Suprapubic skin (tissue), 4 donors: Measurements from ENCODE around the gene MAP3K1.

ENCODE experiments used
- EP300 ChIP-seq: sonication (generic); formaldehyde crosslinking; IDR thresholded peaks from one replicate; pipeline ENCODE4 v1.6.1; 2017; ENCODE audit warnings: antibody characterized with exemption
- POLR2A ChIP-seq, 2 donors: fragments of 450-650 bp; IDR thresholded peaks; one replicate each; pipeline ENCODE4 v1.6.1; 2017; ENCODE audit warnings: antibody characterized with exemption in 2 of 2, mild to moderate bottlenecking in 2 of 2, moderate library complexity in 2 of 2
- POLR2AphosphoS5 ChIP-seq, 3 donors: sonication (generic); formaldehyde crosslinking; IDR thresholded peaks; one replicate each; pipeline ENCODE4 v1.6.1; 2017; ENCODE audit warnings: antibody characterized with exemption in 3 of 3
- TF ChIP-seq, protein P1 (sequence below), 2 donors: fragments of 200-600 bp in 1 of 2; fragments of 450-650 bp in 1 of 2; sonication (generic) in 1 of 2; IDR thresholded peaks; one replicate each; pipeline ENCODE4 v1.5.1; 2016 to 2019; ENCODE audit warnings: antibody characterized with exemption in 2 of 2, mild to moderate bottlenecking in 1 of 2, moderate library complexity in 1 of 2

DNA sequence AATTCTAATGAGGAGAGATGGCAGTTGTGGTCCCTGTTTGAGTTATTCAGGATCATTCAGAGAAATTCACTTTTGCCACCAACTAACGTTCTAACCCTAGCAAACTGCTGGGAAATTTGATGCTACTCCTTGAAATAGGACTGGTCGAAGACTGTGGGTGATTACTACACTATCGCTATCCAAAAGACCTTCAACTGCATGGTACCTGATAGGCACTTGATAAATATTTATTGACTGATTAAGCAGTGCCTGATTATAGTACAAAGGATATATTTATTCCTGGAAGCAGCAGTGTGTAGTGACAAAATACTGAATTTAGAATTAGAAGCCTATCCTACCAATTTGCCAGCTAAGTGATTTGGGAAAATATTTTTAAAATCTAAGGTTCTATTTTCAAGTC is 14.1 kb upstream of the MAP3K1 start:
- TF ChIP-seq, protein P1, sequence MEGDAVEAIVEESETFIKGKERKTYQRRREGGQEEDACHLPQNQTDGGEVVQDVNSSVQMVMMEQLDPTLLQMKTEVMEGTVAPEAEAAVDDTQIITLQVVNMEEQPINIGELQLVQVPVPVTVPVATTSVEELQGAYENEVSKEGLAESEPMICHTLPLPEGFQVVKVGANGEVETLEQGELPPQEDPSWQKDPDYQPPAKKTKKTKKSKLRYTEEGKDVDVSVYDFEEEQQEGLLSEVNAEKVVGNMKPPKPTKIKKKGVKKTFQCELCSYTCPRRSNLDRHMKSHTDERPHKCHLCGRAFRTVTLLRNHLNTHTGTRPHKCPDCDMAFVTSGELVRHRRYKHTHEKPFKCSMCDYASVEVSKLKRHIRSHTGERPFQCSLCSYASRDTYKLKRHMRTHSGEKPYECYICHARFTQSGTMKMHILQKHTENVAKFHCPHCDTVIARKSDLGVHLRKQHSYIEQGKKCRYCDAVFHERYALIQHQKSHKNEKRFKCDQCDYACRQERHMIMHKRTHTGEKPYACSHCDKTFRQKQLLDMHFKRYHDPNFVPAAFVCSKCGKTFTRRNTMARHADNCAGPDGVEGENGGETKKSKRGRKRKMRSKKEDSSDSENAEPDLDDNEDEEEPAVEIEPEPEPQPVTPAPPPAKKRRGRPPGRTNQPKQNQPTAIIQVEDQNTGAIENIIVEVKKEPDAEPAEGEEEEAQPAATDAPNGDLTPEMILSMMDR (IDR thresholded peaks at IDR 0.05): no peak
- TF ChIP-seq EP300 (no peak), POLR2A (IDR thresholded peaks at IDR 0.05) (no peak), POLR2AphosphoS5 (IDR thresholded peaks at IDR 0.05) (no peak)
